Measurements from ENCODE around the gene HLCS.
A peak's percentile ranks its signal among the peaks of the same experiment; 100 is the strongest.

The HLCS gene

DNA sequence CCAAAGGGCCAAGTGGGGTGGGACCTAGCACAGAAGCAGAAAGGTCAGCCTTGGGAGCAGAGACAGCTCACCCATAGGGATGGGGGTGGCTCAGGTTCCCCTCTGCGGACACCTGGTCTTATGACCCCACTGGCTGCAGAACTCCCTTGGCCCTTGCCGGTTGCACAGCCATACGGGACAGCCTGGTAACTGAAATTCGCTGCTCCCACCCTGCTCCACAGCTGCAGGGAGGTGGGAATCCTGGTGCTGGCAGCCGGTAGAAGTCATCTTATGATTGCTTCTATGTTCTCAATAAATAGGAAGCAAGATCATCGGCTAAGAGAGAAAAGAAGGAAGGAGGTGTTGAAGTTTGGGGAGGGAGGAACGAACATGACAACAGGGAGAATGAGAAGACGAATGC, 64.1 kb downstream of the HLCS start:
- no peak for DNase-seq (ENCODE audit: low read depth in 2 of 2)
- no peak overlapping the region for H3K4me3 ChIP-seq (replicated peaks in 1 of 2; ENCODE audit: low read depth in 2 of 2, low read length in 2 of 2)
- TF ChIP-seq, protein P1, sequence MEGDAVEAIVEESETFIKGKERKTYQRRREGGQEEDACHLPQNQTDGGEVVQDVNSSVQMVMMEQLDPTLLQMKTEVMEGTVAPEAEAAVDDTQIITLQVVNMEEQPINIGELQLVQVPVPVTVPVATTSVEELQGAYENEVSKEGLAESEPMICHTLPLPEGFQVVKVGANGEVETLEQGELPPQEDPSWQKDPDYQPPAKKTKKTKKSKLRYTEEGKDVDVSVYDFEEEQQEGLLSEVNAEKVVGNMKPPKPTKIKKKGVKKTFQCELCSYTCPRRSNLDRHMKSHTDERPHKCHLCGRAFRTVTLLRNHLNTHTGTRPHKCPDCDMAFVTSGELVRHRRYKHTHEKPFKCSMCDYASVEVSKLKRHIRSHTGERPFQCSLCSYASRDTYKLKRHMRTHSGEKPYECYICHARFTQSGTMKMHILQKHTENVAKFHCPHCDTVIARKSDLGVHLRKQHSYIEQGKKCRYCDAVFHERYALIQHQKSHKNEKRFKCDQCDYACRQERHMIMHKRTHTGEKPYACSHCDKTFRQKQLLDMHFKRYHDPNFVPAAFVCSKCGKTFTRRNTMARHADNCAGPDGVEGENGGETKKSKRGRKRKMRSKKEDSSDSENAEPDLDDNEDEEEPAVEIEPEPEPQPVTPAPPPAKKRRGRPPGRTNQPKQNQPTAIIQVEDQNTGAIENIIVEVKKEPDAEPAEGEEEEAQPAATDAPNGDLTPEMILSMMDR (IDR thresholded peaks at IDR 0.05; ENCODE audit: low read depth, low read length) = no peak

DNA sequence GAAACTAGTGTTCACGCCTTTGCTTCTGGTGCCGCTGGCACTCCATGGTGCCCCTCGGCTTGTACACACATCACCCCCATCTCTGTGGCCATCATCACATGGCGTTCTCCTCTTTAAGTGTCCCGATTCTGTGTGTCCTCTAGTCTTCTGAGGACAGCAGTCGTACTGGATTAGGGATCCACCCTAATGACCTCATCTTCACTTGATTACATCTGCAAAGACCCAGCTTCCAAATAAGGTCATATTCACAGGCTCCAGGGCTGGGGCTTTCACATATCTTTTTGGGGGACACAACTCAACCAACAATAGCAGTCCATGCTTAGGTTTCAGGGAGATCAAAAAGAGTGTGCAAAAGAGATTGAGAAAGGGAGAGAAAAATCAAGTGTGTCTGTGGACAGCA, 64.9 kb downstream of the HLCS start:
- TF ChIP-seq, protein P1 (IDR thresholded peaks at IDR 0.05; ENCODE audit: low read depth, low read length) = no peak
- H3K4me3 ChIP-seq (replicated peaks in 1 of 2; ENCODE audit: low read depth in 2 of 2, low read length in 2 of 2) = no peak overlapping the region
- DNase-seq (ENCODE audit: low read depth in 2 of 2) = no peak

DNA sequence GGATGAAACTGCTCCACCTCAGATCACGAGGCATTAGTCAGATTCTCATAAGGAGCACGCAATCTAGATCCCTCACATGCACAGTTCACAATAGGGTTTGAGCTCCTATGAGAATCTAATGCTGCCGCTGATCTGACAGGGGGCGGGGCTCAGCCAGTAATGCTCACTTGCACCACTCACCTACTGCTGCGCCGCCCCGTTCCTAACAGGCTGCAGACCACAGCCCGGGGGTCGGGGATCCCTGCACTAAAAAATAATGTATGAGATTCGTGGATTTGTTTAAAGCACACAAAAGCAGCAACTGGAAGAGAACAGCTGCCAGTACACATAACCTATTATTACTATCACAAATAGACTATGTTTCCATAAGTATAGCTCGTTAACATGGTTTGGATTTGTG, 72.9 kb downstream of the HLCS start:
- no peak for DNase-seq (ENCODE audit: low read depth in 2 of 2)
- TF ChIP-seq, protein P1 (IDR thresholded peaks at IDR 0.05; ENCODE audit: low read depth, low read length) = no peak
- H3K4me3 ChIP-seq (replicated peaks in 1 of 2; ENCODE audit: low read depth in 2 of 2, low read length in 2 of 2) = no peak overlapping the region

DNA sequence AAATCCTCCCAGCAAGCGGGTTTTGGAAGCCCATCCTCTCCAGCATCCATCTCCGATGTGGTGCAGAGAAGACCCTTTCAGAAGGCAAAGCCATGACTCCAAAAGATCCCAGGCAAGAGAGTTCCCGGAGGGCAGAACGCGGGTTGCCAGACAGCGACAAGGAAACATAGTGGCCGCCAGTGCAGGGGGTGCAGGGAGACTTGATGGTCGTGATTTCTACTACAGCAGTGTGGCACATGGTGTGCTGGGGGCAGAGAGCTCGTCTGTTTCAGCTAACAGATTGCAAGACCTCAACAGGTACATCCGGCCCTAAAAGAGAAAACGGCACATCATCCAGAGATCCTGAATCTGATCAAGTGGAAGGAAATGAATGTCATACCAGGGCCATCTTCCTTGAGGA, 74.3 kb downstream of the HLCS start:
- H3K4me3 ChIP-seq (replicated peaks in 1 of 2; ENCODE audit: low read depth in 2 of 2, low read length in 2 of 2) = no peak overlapping the region
- TF ChIP-seq, protein P1 (IDR thresholded peaks at IDR 0.05; ENCODE audit: low read depth, low read length) = no peak

DNA sequence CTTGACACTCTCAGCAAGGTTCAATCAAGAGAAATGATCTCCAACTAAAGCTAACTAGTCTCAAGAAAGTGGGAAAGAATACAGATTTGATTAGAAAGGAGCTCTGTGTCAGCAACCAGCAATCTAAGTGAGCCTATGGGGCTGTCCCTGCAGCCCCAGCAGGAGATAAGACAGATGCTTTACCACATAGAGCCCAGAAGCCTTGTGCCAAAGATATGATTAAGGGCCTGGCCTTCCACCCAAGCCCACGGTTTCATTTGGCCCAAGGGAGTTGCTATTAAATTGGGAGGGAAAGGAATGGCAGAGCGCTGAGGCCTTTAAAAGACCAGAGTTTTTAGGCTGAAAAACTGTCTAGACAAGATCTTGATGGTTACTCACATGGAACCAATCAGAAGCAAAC, 74.8 kb downstream of the HLCS start:
- no peak for DNase-seq (ENCODE audit: low read depth in 2 of 2)
- no peak overlapping the region for H3K4me3 ChIP-seq (replicated peaks in 1 of 2; ENCODE audit: low read depth in 2 of 2, low read length in 2 of 2)
- TF ChIP-seq, protein P1 (IDR thresholded peaks at IDR 0.05; ENCODE audit: low read depth, low read length) = no peak

More for the DNA sequence above, 74.3 kb downstream of the HLCS start:
- no peak for DNase-seq (ENCODE audit: low read depth in 2 of 2)

DNA sequence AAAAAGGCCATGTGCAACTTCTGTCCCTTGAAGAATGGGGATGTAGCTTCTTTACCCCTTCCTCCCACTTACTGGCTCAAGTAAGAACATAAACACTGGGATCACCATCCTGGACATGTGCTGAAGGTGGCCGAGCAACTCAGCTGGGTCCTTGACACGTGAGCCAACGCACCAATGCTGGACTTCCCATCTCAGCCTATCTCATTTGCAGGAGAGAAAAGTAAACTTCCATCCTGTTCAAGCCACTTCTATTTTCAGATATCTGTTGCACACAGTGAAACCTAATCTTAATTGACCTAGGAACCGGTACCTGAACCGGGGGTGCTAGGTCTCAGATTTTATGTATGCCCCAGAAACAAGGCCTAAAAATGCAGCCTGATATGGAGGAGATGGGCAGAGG, 75.3 kb downstream of the HLCS start:
- H3K4me3 ChIP-seq (replicated peaks in 1 of 2; ENCODE audit: low read depth in 2 of 2, low read length in 2 of 2) = no peak overlapping the region
- TF ChIP-seq, protein P1 (IDR thresholded peaks at IDR 0.05; ENCODE audit: low read depth, low read length) = no peak
- no peak for DNase-seq (ENCODE audit: low read depth in 2 of 2)

DNA sequence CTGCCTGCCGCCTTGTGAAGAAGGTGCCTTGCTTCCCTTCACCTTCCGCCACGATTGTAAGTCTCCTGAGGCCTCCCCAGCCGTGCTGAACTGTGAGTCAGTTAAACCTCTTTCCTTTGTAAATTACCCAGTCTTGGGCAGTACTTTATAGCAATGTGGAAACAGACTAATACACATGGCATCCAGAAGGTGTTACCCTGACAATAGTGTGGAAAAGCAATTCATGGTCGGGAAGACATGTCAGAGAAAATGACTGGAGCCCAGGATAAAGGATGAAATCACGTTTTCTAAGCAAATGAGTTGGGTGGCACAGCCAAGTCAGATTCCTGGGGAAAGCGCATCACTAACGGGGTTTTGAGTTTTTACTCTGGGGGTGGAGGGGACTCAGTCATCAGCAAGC, 76.4 kb downstream of the HLCS start:
- TF ChIP-seq, protein P1 (IDR thresholded peaks at IDR 0.05; ENCODE audit: low read depth, low read length) = no peak
- H3K4me3 ChIP-seq (replicated peaks in 1 of 2; ENCODE audit: low read depth in 2 of 2, low read length in 2 of 2) = no peak overlapping the region
- peak in 1 of 2 donors; percentile 63 for DNase-seq (ENCODE audit: low read depth in 2 of 2)

Measured in cardiac fibroblast (primary cell).